Neural cell (in vitro differentiated cells): Measurements from ENCODE around the gene MYO18B. TPM values are rescaled to one million over a fixed set of nuclear protein-coding genes. Genes with fewer than 3 reads are reported as not detected.

Source experiments
- H2AFZ ChIP-seq: fragments of 200-600, 300-800 bp; sonication (generic), shearing (Covaris generic); 2 replicates; pipeline ENCODE4 v1.6.0; 2014; ENCODE audit warnings: low read depth, mild to moderate bottlenecking, antibody characterized with exemption, low read length, moderate library complexity
- H3F3A ChIP-seq: fragments of 200-600 bp; shearing (Covaris generic); 2 replicates; pipeline ENCODE4 v1.6.1; 2016; ENCODE audit warnings: mild to moderate bottlenecking, moderate library complexity, mixed read lengths, antibody characterized with exemption, low read length; ENCODE audit not compliant: insufficient read depth, poor library complexity, severe bottlenecking
- H3K27ac ChIP-seq: fragments of 200-600, 300-800 bp; sonication (generic), shearing (Covaris generic); 2 replicates; pipeline ENCODE4 v1.5.1; 2014; ENCODE audit warnings: mild to moderate bottlenecking, low read length, moderate library complexity
- H3K27me3 ChIP-seq: fragments of 300-800, 200-600 bp; sonication (generic), shearing (Covaris generic); 2 replicates; pipeline ENCODE4 v1.6.0; 2014; ENCODE audit warnings: mild to moderate bottlenecking, low read depth, low read length, moderate library complexity; ENCODE audit not compliant: insufficient read depth
- H3K36me3 ChIP-seq: fragments of 300-800, 200-600 bp; sonication (generic), shearing (Covaris generic); 2 replicates; pipeline ENCODE4 v1.5.1; 2014; ENCODE audit warnings: mild to moderate bottlenecking, antibody characterized with exemption, low read length, moderate library complexity; ENCODE audit not compliant: insufficient read depth
- H3K4me2 ChIP-seq: fragments of 300-800, 200-600 bp; sonication (generic), shearing (Covaris generic); 2 replicates; pipeline ENCODE4 v1.6.0; 2014; ENCODE audit warnings: mild to moderate bottlenecking, low read length
- H3K4me3 ChIP-seq: fragments of 300-800, 200-600 bp; sonication (generic), shearing (Covaris generic); 2 replicates; pipeline ENCODE4 v1.5.1; 2014; ENCODE audit warnings: mild to moderate bottlenecking, low read length, moderate library complexity
- H3K79me2 ChIP-seq: fragments of 200-600 bp; shearing (Covaris generic); replicated peaks from 2 replicates; pipeline ENCODE4 v1.6.0; 2014; ENCODE audit warnings: mild to moderate bottlenecking, low read length, moderate library complexity; ENCODE audit not compliant: insufficient read depth
- H3K9ac ChIP-seq: fragments of 300-800, 200-600 bp; sonication (generic), shearing (Covaris generic); 2 replicates; pipeline ENCODE4 v1.6.1; 2016; ENCODE audit warnings: mild to moderate bottlenecking, low read length, mixed read lengths
- H3K9me2 ChIP-seq: fragments of 200-600 bp; shearing (Covaris generic); 2 replicates; pipeline ENCODE4 v1.6.1; 2016; ENCODE audit warnings: mild to moderate bottlenecking, low read length, mixed read lengths; ENCODE audit not compliant: insufficient read depth
- H3K9me3 ChIP-seq: fragments of 200-600, 300-800 bp; sonication (generic), shearing (Covaris generic); 2 replicates; pipeline ENCODE4 v1.6.1; 2016; ENCODE audit warnings: mild to moderate bottlenecking, mixed run types, low read length, moderate library complexity, mixed read lengths
- H4K20me1 ChIP-seq: fragments of 200-600 bp; shearing (Covaris generic); 2 replicates; pipeline ENCODE4 v1.6.1; 2016; ENCODE audit warnings: mild to moderate bottlenecking, mixed run types; ENCODE audit not compliant: insufficient read depth
- CTCF ChIP-seq: fragments of 450-650 bp; IDR thresholded peaks from 2 replicates; pipeline ENCODE4 v1.5.1; 2014; ENCODE audit warnings: antibody characterized with exemption, mild to moderate bottlenecking, moderate library complexity; ENCODE audit not compliant: poor library complexity, severe bottlenecking
- EP300 ChIP-seq: fragments of 450-650 bp; conservative IDR thresholded peaks from 2 replicates; pipeline ENCODE4 v1.6.1; 2014; ENCODE audit warnings: antibody characterized with exemption, mild to moderate bottlenecking, moderate library complexity; ENCODE audit not compliant: poor library complexity, severe bottlenecking
- EZH2 ChIP-seq: fragments of 200-600, 300-800 bp; shearing (Covaris generic), sonication (generic); IDR thresholded peaks from 2 replicates; pipeline ENCODE4 v1.6.1; 2014; ENCODE audit warnings: antibody characterized with exemption, low read length, borderline replicate concordance, mild to moderate bottlenecking; ENCODE audit not compliant: insufficient read depth, poor library complexity, severe bottlenecking
- MXI1 ChIP-seq: fragments of 450-650 bp; conservative IDR thresholded peaks from 2 replicates; pipeline ENCODE4 v1.6.1; 2014; ENCODE audit warnings: antibody characterized with exemption, mild to moderate bottlenecking; ENCODE audit not compliant: poor library complexity, severe bottlenecking
- POLR2AphosphoS5 ChIP-seq: IDR thresholded peaks from 2 replicates; pipeline ENCODE4 v1.6.1; 2012
- RAD21 ChIP-seq: fragments of 450-650 bp; conservative IDR thresholded peaks from 2 replicates; pipeline ENCODE4 v1.6.1; 2014; ENCODE audit warnings: antibody characterized with exemption, mild to moderate bottlenecking, moderate library complexity
- REST ChIP-seq: IDR thresholded peaks from 2 replicates; pipeline ENCODE4 v1.6.1; 2012; ENCODE audit warnings: borderline replicate concordance
- SMC3 ChIP-seq: fragments of 450-650 bp; conservative IDR thresholded peaks from 2 replicates; pipeline ENCODE4 v1.6.1; 2014; ENCODE audit warnings: antibody characterized with exemption, mild to moderate bottlenecking, moderate library complexity; ENCODE audit not compliant: poor library complexity
- TAF1 ChIP-seq: IDR thresholded peaks from 2 replicates; pipeline ENCODE4 v1.6.1; 2012; ENCODE audit warnings: low read depth
- polyA plus RNA-seq: library from polyadenylated mRNA; depleted of rRNA; stranded (reverse); fragments of >200 nt; gene quantifications from 2 replicates; pipeline ENCODE4 v1.2.3, GENCODE V29; 2014

The MYO18B gene
- polyA plus RNA-seq, 1 donor from 2014 or later: 0.71 TPM

DNA sequence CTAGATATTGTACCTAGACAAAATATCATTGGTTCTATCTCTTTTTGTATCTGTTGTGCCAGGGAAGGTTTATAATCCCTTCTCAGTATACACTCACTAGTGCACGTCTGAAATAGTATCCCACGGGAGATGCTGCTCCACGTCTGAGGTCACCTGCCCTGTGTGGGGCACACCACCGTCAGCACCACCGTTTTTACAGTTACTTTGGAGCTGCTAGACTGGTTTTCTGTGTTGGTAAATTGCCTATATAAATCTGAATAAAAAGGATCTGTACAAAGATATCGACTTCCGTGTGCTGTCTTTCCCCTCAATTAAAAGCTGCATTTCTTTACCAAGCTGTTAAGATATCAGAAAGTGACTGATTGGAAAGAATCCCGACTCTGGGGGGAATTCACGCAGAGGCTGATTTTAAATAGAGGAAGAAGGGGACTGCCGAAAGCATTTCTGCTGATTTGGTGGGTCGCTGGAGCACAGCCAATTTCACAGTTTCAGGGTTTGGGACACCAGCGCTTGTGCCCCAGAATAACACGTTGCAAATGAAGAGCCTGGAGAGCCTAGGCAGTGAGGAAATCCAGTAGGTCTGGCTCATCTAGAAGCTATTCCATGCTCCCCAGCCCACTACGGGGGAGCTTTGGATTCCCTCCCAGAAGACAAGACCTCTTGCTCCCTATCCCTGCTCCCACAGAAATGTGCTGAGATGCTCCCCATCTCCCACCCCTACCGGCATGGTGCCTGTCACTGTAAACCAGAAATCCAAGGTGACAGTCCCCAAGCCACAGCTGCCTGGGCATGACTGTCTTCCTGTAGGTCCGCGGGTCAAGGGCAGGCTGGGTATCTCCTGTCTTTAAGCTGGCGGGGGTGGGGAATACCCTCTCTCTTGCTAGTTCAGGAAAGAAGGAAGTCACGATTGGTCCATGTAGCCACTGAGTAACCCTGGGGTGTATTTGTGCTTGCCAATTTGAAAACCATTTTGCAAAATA is 12.7 kb upstream of the MYO18B start:
- Histone ChIP-seq H3K9me3 (no peaks in the 10 kb centered on the region), H2AFZ (no peak overlapping the region), H3F3A (no peaks in the 10 kb centered on the region), H3K4me3 (no peak overlapping the region), H3K9ac (no peak overlapping the region), H3K27me3 (no peaks in the 10 kb centered on the region), H3K27ac (no peak overlapping the region), H4K20me1 (no peaks in the 10 kb centered on the region), H3K4me2 (no peak overlapping the region), H3K79me2 (no peaks in the 10 kb centered on the region), H3K36me3 (no peaks in the 10 kb centered on the region), H3K9me2 (no peaks in the 10 kb centered on the region)
- no peak for TF ChIP-seq CTCF
- TF ChIP-seq REST: no peak

DNA sequence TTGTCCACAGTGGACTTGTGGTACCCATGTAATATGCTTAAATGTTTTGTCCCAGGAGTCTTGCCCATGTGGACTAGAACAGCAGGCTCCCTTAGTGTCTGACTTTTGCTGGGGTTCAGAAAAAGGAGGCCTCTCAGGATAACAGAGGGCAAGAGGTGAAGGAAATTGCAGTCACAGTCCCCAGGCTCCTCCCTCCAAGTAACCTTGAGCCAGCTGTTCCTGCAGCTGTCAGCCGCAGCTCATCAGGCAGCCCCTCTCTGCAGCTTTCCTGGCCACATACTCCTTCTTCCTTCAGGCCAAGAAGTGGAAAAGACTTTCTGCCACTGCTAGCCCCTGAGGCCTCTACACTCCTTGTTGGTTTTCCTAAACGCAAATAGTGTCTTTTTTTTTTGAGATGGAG is 6.3 kb upstream of the MYO18B start:
- Histone ChIP-seq H3K4me3 (no peak overlapping the region), H3K36me3 (no peaks in the 10 kb centered on the region), H3K27ac (no peak overlapping the region), H3K9me2 (no peaks in the 10 kb centered on the region), H3K4me2 (no peak overlapping the region), H3F3A (no peaks in the 10 kb centered on the region), H4K20me1 (no peaks in the 10 kb centered on the region), H3K27me3 (no peaks in the 10 kb centered on the region), H3K9me3 (no peaks in the 10 kb centered on the region), H2AFZ (no peak overlapping the region), H3K9ac (no peak overlapping the region), H3K79me2 (no peaks in the 10 kb centered on the region)
- TF ChIP-seq CTCF: no peak
- TF ChIP-seq MXI1: no peak
- TF ChIP-seq POLR2AphosphoS5: no peak
- TF ChIP-seq TAF1: no peak
- TF ChIP-seq REST: no peak
- TF ChIP-seq EP300: no peak
- no peak for TF ChIP-seq EZH2
- TF ChIP-seq SMC3: no peak
- no peak for TF ChIP-seq RAD21
